ENCODE results near the gene C19orf73. TPM values are rescaled to one million over a fixed set of nuclear protein-coding genes. Genes with fewer than 3 reads are reported as not detected.

The C19orf73 gene
- total RNA-seq, 6 donors from 2014 or later = 0.89 to 7.9 (median 2.3) TPM; not detected in 1

DNA sequence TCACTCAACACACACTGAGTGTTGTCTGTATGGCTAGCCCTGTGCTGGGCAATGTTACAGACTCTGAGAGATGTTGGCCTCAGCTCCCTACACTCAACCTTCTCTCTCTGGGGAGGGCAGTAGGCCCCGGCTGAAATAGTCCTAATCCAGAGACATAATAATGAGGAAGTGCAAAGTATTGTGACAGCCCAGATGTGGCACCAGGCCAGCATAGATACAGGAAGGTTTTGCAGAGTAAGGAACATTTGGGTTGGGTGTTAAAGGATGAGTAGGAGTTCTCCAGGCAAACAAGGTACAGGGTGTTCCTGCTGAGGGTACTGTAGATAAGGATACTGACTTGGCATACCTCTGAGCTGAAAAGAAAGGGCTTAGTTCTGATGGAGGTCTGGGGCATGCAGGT is 2.4 kb downstream of the C19orf73 start:
- TF ChIP-seq POLR2AphosphoS5 (IDR thresholded peaks at IDR 0.05) (no peak), EP300 (IDR thresholded peaks at IDR 0.05) (no peak), POLR2A (IDR thresholded peaks at IDR 0.05) (no peak)
- TF ChIP-seq, protein P1, sequence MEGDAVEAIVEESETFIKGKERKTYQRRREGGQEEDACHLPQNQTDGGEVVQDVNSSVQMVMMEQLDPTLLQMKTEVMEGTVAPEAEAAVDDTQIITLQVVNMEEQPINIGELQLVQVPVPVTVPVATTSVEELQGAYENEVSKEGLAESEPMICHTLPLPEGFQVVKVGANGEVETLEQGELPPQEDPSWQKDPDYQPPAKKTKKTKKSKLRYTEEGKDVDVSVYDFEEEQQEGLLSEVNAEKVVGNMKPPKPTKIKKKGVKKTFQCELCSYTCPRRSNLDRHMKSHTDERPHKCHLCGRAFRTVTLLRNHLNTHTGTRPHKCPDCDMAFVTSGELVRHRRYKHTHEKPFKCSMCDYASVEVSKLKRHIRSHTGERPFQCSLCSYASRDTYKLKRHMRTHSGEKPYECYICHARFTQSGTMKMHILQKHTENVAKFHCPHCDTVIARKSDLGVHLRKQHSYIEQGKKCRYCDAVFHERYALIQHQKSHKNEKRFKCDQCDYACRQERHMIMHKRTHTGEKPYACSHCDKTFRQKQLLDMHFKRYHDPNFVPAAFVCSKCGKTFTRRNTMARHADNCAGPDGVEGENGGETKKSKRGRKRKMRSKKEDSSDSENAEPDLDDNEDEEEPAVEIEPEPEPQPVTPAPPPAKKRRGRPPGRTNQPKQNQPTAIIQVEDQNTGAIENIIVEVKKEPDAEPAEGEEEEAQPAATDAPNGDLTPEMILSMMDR (IDR thresholded peaks at IDR 0.05) = no peak
- Histone ChIP-seq H3K4me3 (no peak overlapping the region), H3K9me3 (no peaks in the 10 kb centered on the region), H3K36me3 (no peaks in the 10 kb centered on the region), H3K4me1 (peaks cover 34 to 48% (median 39%) of the 10 kb centered on the region in 4 donors), H3K27ac (no peak overlapping the region), H3K27me3 (no peaks in the 10 kb centered on the region)
- 29 to 38% methylated on average over 1 of the region's 1 CpG for WGBS, 2 donors
- DNase-seq = peak in 1 of 2 donors; percentile 65
- no peak for ATAC-seq (ENCODE audit: low FRiP score in 2 of 2)

DNA sequence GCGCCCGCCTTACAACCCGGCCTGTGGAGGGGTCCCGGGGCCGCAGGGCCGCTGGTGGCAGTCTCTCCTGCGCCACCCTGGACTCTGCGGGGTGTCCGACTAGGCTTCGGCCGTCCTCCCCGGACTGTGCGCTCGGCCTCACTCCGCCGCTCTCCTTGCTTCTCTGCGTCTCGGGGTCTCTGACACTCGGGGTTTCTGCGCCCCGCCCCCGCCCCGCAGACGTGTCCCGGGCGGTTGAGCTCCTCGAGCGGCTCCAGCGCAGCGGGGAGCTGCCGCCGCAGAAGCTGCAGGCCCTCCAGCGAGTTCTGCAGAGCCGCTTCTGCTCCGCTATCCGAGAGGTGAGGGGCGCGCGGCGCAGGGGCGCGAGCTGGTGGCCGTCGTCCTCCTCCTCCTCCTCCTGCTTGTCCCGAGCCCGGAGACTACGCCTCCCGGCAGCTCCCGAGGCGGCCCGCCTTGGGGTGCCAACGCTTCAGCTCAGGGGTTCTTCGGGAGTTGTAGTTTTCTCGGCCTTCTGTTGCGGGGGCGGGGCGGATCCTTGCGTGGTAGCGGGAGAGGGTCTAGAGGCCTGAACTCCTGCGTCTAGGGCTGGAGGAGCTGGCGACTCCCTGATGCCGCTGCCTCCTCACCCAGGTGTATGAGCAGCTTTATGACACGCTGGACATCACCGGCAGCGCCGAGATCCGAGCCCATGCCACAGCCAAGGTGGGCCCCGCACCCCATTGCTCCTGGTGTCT is 4.1 kb downstream of the C19orf73 start:
- DNase-seq (peak; percentile 69 to 91), ATAC-seq (ENCODE audit: low FRiP score in 2 of 2) (peak in 1 of 2 donors; percentile 13)
- no peaks in the 10 kb centered on the region for H3K9me3 ChIP-seq
- no peaks in the 10 kb centered on the region for H3K27me3 ChIP-seq
- H3K27ac ChIP-seq = peak overlapping the region; percentile 69 to 88 (median 74)
- 13 to 35% methylated on average over 14 to 38 of the region's 68 CpGs for WGBS, 2 donors
- H3K36me3 ChIP-seq = no peaks in the 10 kb centered on the region
- H3K4me1 ChIP-seq = peaks cover 27 to 40% (median 33%) of the 10 kb centered on the region in 4 donors
- no peak for TF ChIP-seq EP300 (IDR thresholded peaks at IDR 0.05)
- TF ChIP-seq POLR2AphosphoS5 (IDR thresholded peaks at IDR 0.05) = peak in 1 of 2 donors; percentile 50
- TF ChIP-seq, protein P1 (IDR thresholded peaks at IDR 0.05) = no peak
- no peak for TF ChIP-seq POLR2A (IDR thresholded peaks at IDR 0.05)
- H3K4me3 ChIP-seq = peak overlapping the region; percentile 70 to 99 (median 86)

DNA sequence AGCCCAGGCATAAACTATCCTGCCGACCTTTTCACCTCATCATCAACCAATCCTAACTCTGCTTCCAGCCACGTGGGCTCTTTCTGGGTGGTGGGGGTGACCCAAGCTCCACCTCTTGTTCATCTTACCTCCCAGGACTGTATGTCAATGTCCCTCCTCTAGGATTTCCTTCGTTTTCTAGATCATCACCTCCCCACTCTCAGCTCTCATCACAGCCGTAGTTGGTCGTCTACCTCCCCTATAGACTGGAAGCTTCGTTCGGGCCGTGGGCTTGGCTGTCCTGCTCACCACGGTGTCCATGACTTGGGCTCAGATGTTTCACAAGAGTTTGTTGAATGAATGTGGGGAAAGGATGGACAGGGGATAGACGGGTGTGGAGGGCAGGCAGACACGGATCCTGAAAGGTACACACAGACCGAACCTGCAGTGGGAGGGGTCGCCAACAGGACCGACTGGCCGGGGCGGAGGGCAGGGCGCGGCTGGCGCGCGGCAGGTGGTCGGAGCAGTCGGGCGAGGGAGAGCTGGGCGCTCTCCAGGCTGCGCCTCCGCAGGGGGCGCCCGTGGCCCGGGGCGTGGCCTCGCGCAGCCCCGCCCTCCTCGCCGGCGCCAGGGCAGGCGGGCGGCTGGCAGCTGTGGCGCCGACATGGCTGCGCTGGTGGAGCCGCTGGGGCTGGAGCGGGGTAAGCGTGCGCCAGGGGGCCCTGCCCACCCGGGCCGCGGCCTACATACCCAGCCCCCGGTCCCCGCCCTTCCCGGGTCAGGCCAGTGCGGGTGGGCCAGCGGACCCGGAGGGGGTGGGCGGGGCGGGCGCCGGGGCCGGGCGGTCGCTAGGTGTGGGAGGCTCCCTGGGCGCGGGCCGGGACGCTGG is 4.9 kb downstream of the C19orf73 start, which contains the start of gene LIN7B:
Gene LIN7B, plus strand, starts transcription at position 609 of the 868 bp plus-strand sequence. Its CDS starts 35 bp downstream, at position 644.
- Histone ChIP-seq H3K9me3 (no peaks in the 10 kb centered on the region), H3K27ac (peak within 1 kb of the TSS; percentile 69 to 88 (median 74))
- peak; percentile 72 to 82 for ATAC-seq (ENCODE audit: low FRiP score in 2 of 2)

DNA sequence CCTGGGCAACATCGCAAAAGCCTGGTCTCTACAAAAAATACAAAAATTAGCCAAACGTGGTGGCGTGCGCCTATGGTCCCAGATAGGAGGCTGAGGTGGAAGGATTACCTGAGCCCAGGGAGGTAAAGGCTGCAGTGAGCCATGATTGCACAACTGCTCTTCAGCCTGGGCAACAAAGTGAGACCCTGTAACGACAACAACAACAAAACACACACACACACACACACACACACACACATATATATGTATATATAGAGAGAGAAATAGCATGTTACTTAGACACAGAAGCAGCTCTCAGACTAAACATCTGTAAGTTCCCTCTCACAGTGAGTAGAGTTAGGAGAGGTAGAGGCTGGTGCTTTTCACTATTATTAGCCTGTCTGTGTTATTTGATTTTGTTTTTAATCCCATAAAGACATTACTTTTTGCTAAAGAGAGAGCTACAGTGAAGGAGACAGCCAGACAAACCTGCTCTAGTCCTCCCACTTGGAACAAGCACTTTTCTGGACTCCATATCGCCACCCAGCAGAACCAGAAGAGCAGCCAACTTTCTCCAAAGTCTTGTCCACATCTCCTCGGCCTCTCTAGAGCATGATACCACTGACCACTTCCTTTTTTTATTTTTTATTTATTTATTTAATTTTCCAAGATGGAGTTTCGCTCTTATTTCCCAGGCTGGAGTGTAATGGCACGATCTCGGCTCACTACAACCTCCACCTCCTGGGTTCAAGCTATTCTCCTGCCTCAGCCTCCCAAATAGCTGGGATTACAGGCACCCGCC is 7.5 kb downstream of the C19orf73 start:
- Histone ChIP-seq H3K27ac (no peak overlapping the region), H3K27me3 (no peaks in the 10 kb centered on the region), H3K4me1 (peaks cover 7 to 19% (median 15%) of the 10 kb centered on the region in 4 donors), H3K9me3 (no peaks in the 10 kb centered on the region), H3K36me3 (peaks cover 9 to 33% (median 25%) of the 10 kb centered on the region in 4 donors), H3K4me3 (no peak overlapping the region)
- no peak for TF ChIP-seq EP300 (IDR thresholded peaks at IDR 0.05)
- TF ChIP-seq, protein P1 (IDR thresholded peaks at IDR 0.05) = no peak
- TF ChIP-seq POLR2A (IDR thresholded peaks at IDR 0.05) = no peak
- no peak for TF ChIP-seq POLR2AphosphoS5 (IDR thresholded peaks at IDR 0.05)
- DNase-seq = no peak
- WGBS, 2 donors = 77 to 81% methylated on average over 11 of the region's 11 CpGs
- no peak for ATAC-seq (ENCODE audit: low FRiP score in 2 of 2)

More for the DNA sequence above, 4.9 kb downstream of the C19orf73 start, which contains the start of gene LIN7B:
- Histone ChIP-seq H3K36me3 (peaks cover 0 to 7% (median under 1%) of the 10 kb centered on the region in 4 donors), H3K4me3 (peak within 1 kb of the TSS; percentile 70 to 99 (median 86)), H3K4me1 (peaks cover 20 to 33% (median 27%) of the 10 kb centered on the region in 4 donors), H3K27me3 (no peaks in the 10 kb centered on the region)
- 0 to 1% methylated on average over 41 to 50 of the region's 66 CpGs for WGBS, 2 donors
- peak; percentile 70 to 96 for DNase-seq
- TF ChIP-seq POLR2A (IDR thresholded peaks at IDR 0.05) (peak in 1 of 4 donors; percentile 50), EP300 (IDR thresholded peaks at IDR 0.05) (no peak), POLR2AphosphoS5 (IDR thresholded peaks at IDR 0.05) (peak in 1 of 2 donors; percentile 12)
- TF ChIP-seq, protein P1 (IDR thresholded peaks at IDR 0.05) = peak; percentile 49 to 85 (median 74)
